Skeletal muscle cell (primary cell): Measurements from ENCODE around the gene PPP2R3B.

Experiments used
- DNase-seq: peaks from one replicate; pipeline ENCODE4 v3.0.0-alpha.2; 2010; ENCODE audit warnings: low read depth
- H3K4me3 ChIP-seq: 2 replicates; pipeline ENCODE4 v1.5.1; 2011; ENCODE audit warnings: low read depth, mild to moderate bottlenecking, control low read depth, low read length, moderate library complexity

Gene PPP2R3B

GRCh38 chrX:345020-345925, 41.4 kb downstream of the PPP2R3B start:
- no peak overlapping the region for H3K4me3 ChIP-seq
- DNase-seq, result no peak

- H3K4me3 ChIP-seq, result no peak overlapping the region
- DNase-seq, result no peak
These were observed 42.3 kb downstream of the PPP2R3B start for GRCh38 chrX:344371-344901.

- no peak for DNase-seq
- no peak overlapping the region for H3K4me3 ChIP-seq
These were observed 45.1 kb downstream of the PPP2R3B start for GRCh38 chrX:341541-342101.

- DNase-seq, result no peak
These were observed 45.9 kb downstream of the PPP2R3B start for GRCh38 chrX:340641-341423.

GRCh38 chrX:340121-340520, 46.6 kb downstream of the PPP2R3B start:
- DNase-seq, result no peak
- H3K4me3 ChIP-seq, result no peak overlapping the region

More at GRCh38 chrX:340641-341423, 45.9 kb downstream of the PPP2R3B start:
- H3K4me3 ChIP-seq, result no peak overlapping the region

- no peak for DNase-seq
These were observed 47.8 kb downstream of the PPP2R3B start for GRCh38 chrX:338836-339400.

GRCh38 chrX:338281-338835, 48.3 kb downstream of the PPP2R3B start:
- no peak for DNase-seq
- no peak overlapping the region for H3K4me3 ChIP-seq

More at GRCh38 chrX:338836-339400, 47.8 kb downstream of the PPP2R3B start:
- H3K4me3 ChIP-seq, result no peak overlapping the region

GRCh38 chrX:337331-337831, 49.3 kb downstream of the PPP2R3B start:
- no peak overlapping the region for H3K4me3 ChIP-seq
- DNase-seq, result no peak

GRCh38 chrX:336227-336626, 50.5 kb downstream of the PPP2R3B start:
- no peak overlapping the region for H3K4me3 ChIP-seq
- no peak for DNase-seq

GRCh38 chrX:335758-336155, 51.0 kb downstream of the PPP2R3B start:
- no peak for DNase-seq
- no peak overlapping the region for H3K4me3 ChIP-seq

GRCh38 chrX:334971-335757, 51.5 kb downstream of the PPP2R3B start:
- no peak for DNase-seq
- H3K4me3 ChIP-seq, result no peak overlapping the region

GRCh38 chrX:334331-334891, 52.3 kb downstream of the PPP2R3B start:
- no peak overlapping the region for H3K4me3 ChIP-seq
- no peak for DNase-seq

GRCh38 chrX:333611-334311, 52.9 kb downstream of the PPP2R3B start:
- H3K4me3 ChIP-seq, result no peak overlapping the region
- no peak for DNase-seq

- H3K4me3 ChIP-seq, result no peak overlapping the region
- no peak for DNase-seq
These were observed 53.6 kb downstream of the PPP2R3B start for GRCh38 chrX:332916-333610.

- no peak for DNase-seq
- H3K4me3 ChIP-seq, result no peak overlapping the region
These were observed 54.2 kb downstream of the PPP2R3B start for GRCh38 chrX:332496-332860.

- DNase-seq, result no peak
- peak overlapping the region; percentile 23 for H3K4me3 ChIP-seq
These were observed 54.7 kb downstream of the PPP2R3B start for GRCh38 chrX:331825-332495.
